HepG2 (cell line): ENCODE measurements around the gene KCTD6. TPM values are rescaled to one million over a fixed set of nuclear protein-coding genes. Genes with fewer than 3 reads are reported as not detected.

Source experiments
- GATAD1 ChIP-seq: IDR thresholded peaks from 2 replicates; pipeline ENCODE4 v1.6.1; 2016; ENCODE audit warnings: missing genetic modification reagents, missing compliant biosample characterization
- GATAD2A ChIP-seq: IDR thresholded peaks from 2 replicates; pipeline ENCODE4 v1.6.1; 2016
- KDM2A ChIP-seq: sonication (generic); formaldehyde crosslinking; IDR thresholded peaks from 2 replicates; pipeline ENCODE4 v1.4.0; 2020; ENCODE audit warnings: low read depth, missing genetic modification reagents, borderline replicate concordance
- KLF9 ChIP-seq: IDR thresholded peaks from 2 replicates; pipeline ENCODE4 v1.6.1; 2016; ENCODE audit warnings: low read depth
- LRRFIP1 ChIP-seq: sonication (generic); formaldehyde crosslinking; conservative IDR thresholded peaks from 2 replicates; pipeline ENCODE4 v1.4.0; 2020; ENCODE audit warnings: missing genetic modification reagents
- MAX ChIP-seq: IDR thresholded peaks from 2 replicates; pipeline ENCODE4 v1.6.1; 2012; ENCODE audit warnings: inconsistent platforms
- MED1 ChIP-seq: sonication (generic); formaldehyde crosslinking; IDR thresholded peaks from 2 replicates; pipeline ENCODE4 v1.4.0; 2020; ENCODE audit warnings: missing genetic modification reagents
- MED8 ChIP-seq: sonication (generic); formaldehyde crosslinking; IDR thresholded peaks from 2 replicates; pipeline ENCODE4 v1.8.1; 2023; ENCODE audit warnings: mild to moderate bottlenecking, missing genetic modification reagents; ENCODE audit not compliant: insufficient replicate concordance
- MIXL1 ChIP-seq: IDR thresholded peaks from 2 replicates; pipeline ENCODE4 v1.6.1; 2016
- MXI1 ChIP-seq: IDR thresholded peaks from 3 replicates; pipeline ENCODE4 v1.6.1; 2012; ENCODE audit warnings: low read depth, low read length, inconsistent platforms, borderline replicate concordance
- MYC ChIP-seq: sonication (generic); formaldehyde crosslinking; IDR thresholded peaks from 2 replicates; pipeline ENCODE4 v1.9.0; 2021; ENCODE audit warnings: missing genetic modification reagents, borderline replicate concordance
- PHF20 ChIP-seq: sonication (generic); formaldehyde crosslinking; IDR thresholded peaks from 2 replicates; pipeline ENCODE4 v1.5.0; 2020; ENCODE audit warnings: mild to moderate bottlenecking, missing genetic modification reagents
- PITX1 ChIP-seq: sonication (generic); formaldehyde crosslinking; IDR thresholded peaks from 2 replicates; pipeline ENCODE4 v1.5.1; 2020; ENCODE audit warnings: mild to moderate bottlenecking, missing genetic modification reagents
- RARG ChIP-seq: sonication (generic); formaldehyde crosslinking; IDR thresholded peaks from 2 replicates; pipeline ENCODE4 v1.4.0; 2020; ENCODE audit warnings: low read depth, mild to moderate bottlenecking, missing genetic modification reagents
- TERF1 ChIP-seq: sonication (generic); formaldehyde crosslinking; IDR thresholded peaks from 2 replicates; pipeline ENCODE4 v1.8.0; 2022; ENCODE audit warnings: mild to moderate bottlenecking, missing genetic modification reagents, moderate library complexity
- XRCC5 ChIP-seq: fragments of 200-400 bp; formaldehyde crosslinking; optimal IDR thresholded peaks from 2 replicates; pipeline ENCODE3; 2017; ENCODE audit warnings: mild to moderate bottlenecking, low read length
- YY1 ChIP-seq: IDR thresholded peaks from 2 replicates; pipeline ENCODE4 v1.6.1; 2011; ENCODE audit warnings: low read length, low read depth, moderate library complexity, mild to moderate bottlenecking; ENCODE audit not compliant: insufficient read depth, insufficient replicate concordance
- ZFP41 ChIP-seq: sonication (generic); formaldehyde crosslinking; IDR thresholded peaks from 2 replicates; pipeline ENCODE4 v1.4.0; 2020; ENCODE audit warnings: mild to moderate bottlenecking, missing genetic modification reagents, borderline replicate concordance
- ZNF224 ChIP-seq: sonication (generic); formaldehyde crosslinking; IDR thresholded peaks from 2 replicates; pipeline ENCODE4 v1.5.0; 2020; ENCODE audit warnings: mild to moderate bottlenecking, missing genetic modification reagents
- ZSCAN22 ChIP-seq: sonication (generic); formaldehyde crosslinking; IDR thresholded peaks from 2 replicates; pipeline ENCODE4 v1.4.0; 2020; ENCODE audit warnings: mild to moderate bottlenecking, missing genetic modification reagents
- polyA plus RNA-seq, 8 experiments: library from polyadenylated mRNA; depleted of rRNA in 3 of 8; stranded (reverse) in 7 of 8; unstranded in 1 of 8; fragments of >200 nt; fragmentation: Illumina TruSeq in 4 of 8; extraction: Trizol in 4 of 8; gene quantifications; 2 replicates each; pipeline versions ENCODE4 v1.2.1 to v1.2.3, GENCODE V29; 2011 to 2016; ENCODE audit warnings: low read depth in 4 of 8, missing spikeins in 1 of 8, mixed read lengths in 1 of 8; ENCODE audit not compliant: insufficient read depth in 1 of 8
- total RNA-seq, 5 experiments: library from RNA; depleted of rRNA; stranded (reverse); fragments of >200 nt; fragmentation: Illumina TruSeq; extraction: Trizol; gene quantifications; 2 replicates each; pipeline ENCODE4 v1.2.3, GENCODE V29; 2016; ENCODE audit warnings: low read depth in 1 of 5
- TF ChIP-seq, protein P1 (sequence below): sonication (generic); formaldehyde crosslinking; IDR thresholded peaks from 2 replicates; pipeline ENCODE4 v1.4.0; 2020; ENCODE audit warnings: missing genetic modification reagents
- TF ChIP-seq, protein P2 (sequence below): sonication (generic); formaldehyde crosslinking; IDR thresholded peaks from 2 replicates; pipeline ENCODE4 v1.5.1; 2020; ENCODE audit warnings: mild to moderate bottlenecking, missing genetic modification reagents, moderate library complexity

The KCTD6 gene
- total and polyA plus RNA-seq, 2 of the 13 experiments (the other 11 are each of a cell fraction or from before 2014, with no cell fraction given): 13.4 to 14.2 TPM

DNA sequence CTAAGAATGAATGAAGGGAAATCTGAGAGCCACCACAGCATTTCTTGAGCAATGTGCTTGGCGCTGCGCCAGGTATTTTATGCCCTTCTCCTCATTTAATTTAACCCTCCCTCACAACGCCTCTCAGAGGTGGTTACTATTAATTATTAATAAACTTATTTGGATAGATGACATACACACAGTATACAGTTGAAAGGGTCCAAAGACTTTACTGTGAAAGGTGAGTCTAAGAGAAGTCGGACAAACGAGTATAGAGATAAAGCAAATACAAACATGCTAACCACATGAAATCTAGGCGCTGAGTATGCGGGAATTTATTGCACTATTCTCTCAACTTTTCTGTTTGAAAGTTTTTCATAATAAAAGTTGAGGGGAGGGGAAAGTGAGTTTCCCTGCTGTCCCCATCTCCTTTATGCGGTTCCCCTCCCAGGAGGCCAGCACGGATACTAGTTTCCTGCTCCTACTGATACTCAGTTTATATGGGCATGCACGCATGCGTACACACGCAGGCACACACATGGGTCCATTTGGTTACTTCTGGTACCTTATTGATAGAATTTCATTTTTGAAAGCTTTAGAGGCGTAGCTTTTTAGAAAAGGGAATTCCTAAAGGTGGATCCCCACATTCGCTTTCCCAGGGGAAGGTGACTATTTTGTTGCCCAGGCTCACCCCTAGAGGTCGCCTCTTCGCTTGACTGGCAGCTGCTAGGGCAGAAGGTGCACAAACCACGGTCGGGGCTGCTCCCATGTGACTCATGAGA lies 28.5 kb upstream of the KCTD6 start (continued):
- TF ChIP-seq PITX1 (CRISPR knock-in tag) (no peak), ZFP41 (CRISPR knock-in tag) (peak; percentile 64; the same call in 1 of the 2 replicates), ZSCAN22 (CRISPR knock-in tag) (no peak), MXI1 (no peak; the same call in 2 of the 3 replicates), MAX (peak; percentile 73), MIXL1 (0 out of 2 replicates have a peak, but pooled peaks have one; percentile 1), LRRFIP1 (CRISPR knock-in tag) (no peak), TERF1 (no peak), MYC (peak; percentile 75; the same call in 1 of the 2 replicates), KLF9 (CRISPR knock-in tag) (no peak), XRCC5 (peak; percentile 96), GATAD2A (CRISPR knock-in tag) (peak; percentile 52; the same call in 1 of the 2 replicates), MED8 (no peak), GATAD1 (CRISPR knock-in tag) (0 out of 2 replicates have a peak, but pooled peaks have one; percentile 19), PHF20 (CRISPR knock-in tag) (0 out of 2 replicates have a peak, but pooled peaks have one; percentile 10), RARG (CRISPR knock-in tag) (no peak), KDM2A (CRISPR knock-in tag) (peak; percentile 69), MED1 (CRISPR knock-in tag) (0 out of 2 replicates have a peak, but pooled peaks have one; percentile 30), YY1 (peak; percentile 41), ZNF224 (no peak)
- TF ChIP-seq, protein P1, sequence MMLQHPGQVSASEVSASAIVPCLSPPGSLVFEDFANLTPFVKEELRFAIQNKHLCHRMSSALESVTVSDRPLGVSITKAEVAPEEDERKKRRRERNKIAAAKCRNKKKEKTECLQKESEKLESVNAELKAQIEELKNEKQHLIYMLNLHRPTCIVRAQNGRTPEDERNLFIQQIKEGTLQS (CRISPR knock-in tag): no peak
- TF ChIP-seq, protein P2, sequence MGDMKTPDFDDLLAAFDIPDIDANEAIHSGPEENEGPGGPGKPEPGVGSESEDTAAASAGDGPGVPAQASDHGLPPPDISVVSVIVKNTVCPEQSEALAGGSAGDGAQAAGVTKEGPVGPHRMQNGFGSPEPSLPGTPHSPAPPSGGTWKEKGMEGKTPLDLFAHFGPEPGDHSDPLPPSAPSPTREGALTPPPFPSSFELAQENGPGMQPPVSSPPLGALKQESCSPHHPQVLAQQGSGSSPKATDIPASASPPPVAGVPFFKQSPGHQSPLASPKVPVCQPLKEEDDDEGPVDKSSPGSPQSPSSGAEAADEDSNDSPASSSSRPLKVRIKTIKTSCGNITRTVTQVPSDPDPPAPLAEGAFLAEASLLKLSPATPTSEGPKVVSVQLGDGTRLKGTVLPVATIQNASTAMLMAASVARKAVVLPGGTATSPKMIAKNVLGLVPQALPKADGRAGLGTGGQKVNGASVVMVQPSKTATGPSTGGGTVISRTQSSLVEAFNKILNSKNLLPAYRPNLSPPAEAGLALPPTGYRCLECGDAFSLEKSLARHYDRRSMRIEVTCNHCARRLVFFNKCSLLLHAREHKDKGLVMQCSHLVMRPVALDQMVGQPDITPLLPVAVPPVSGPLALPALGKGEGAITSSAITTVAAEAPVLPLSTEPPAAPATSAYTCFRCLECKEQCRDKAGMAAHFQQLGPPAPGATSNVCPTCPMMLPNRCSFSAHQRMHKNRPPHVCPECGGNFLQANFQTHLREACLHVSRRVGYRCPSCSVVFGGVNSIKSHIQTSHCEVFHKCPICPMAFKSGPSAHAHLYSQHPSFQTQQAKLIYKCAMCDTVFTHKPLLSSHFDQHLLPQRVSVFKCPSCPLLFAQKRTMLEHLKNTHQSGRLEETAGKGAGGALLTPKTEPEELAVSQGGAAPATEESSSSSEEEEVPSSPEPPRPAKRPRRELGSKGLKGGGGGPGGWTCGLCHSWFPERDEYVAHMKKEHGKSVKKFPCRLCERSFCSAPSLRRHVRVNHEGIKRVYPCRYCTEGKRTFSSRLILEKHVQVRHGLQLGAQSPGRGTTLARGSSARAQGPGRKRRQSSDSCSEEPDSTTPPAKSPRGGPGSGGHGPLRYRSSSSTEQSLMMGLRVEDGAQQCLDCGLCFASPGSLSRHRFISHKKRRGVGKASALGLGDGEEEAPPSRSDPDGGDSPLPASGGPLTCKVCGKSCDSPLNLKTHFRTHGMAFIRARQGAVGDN (CRISPR knock-in tag): peak; percentile 73
